ENCODE results near the gene DDX50.

DDX50 gene

DNA sequence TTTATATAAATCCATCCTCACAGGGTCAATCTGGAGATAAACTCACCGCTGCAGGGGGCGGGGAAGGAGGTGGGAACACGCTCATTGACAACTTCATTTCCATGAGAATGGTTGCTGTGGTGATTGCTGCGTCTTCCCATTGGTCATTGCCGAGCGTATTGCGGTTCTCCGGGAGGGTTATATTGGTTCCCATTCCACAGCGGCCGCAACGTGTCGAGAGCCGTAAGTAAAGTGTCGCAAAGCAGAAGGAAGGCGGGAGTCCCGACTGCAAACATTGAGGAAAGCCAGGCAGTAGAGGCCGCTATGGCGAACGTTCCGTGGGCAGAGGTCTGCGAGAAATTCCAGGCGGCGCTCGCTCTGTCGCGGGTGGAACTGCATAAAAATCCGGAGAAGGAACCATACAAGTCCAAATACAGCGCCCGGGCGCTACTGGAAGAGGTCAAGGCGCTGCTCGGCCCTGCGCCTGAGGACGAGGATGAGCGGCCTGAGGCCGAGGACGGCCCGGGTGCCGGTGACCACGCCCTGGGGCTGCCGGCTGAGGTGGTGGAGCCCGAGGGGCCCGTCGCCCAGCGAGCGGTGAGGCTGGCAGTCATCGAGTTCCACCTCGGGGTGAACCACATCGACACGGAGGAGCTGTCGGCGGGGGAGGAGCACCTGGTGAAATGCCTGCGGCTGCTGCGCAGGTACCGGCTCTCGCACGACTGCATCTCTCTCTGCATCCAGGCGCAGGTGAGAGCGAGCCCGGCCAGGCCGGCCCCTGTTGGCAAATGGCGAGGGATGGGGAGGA, 87.6 kb downstream of the DDX50 start, which contains the start of gene KIFBP:
Gene KIFBP, plus strand, starts transcription at position 274 of the 787 bp plus-strand sequence. Its CDS starts 30 bp downstream, at position 304.
- peak; percentile 93 for DNase-seq

GRCh38 chr10:68989317-68989990, 88.3 kb downstream of the DDX50 start:
- no peak for DNase-seq

DNA sequence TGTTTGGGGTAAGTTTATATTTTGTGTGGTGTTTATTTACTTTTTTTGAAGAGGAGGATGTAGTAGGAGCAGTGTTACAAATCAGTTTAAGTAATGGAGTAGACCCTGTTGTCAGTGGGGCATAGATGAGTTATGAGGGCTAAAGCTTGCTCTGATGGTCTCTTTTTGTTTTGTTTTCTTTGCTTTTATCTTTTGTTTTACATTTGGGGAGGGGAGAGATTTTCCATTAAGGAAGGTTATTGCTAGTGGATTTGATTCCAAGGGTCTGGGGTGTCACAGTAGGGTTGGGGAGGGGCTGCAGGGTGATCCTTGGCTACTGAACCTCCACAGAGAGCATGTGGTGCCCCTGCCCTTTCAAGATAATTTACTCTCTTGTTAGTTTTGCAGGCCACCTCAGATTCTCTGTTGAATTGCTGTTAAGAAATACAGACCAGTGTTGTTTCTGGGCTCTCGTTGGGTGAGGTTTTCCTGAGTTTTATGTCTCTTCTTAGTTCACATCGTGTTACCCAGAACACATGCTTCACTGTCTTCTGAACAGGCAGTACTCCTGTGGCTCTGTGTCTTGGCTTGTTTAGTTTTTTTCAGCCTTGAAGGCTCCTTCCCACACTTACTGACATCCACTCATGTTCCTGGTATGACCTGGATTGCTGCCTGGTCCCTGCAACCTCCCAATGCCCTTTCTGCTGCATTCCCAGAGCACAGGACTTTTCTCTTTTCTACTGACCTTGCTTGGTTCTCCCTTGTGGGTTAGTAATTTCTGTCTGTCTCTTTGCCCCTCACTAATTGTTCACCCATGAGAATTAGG, 91.7 kb downstream of the DDX50 start:
- no peak for DNase-seq
